OCI-LY3 (cell line): ENCODE measurements around the gene ISG20L2.
A peak's percentile ranks its signal among the peaks of the same experiment; 100 is the strongest.
"Not testable (repeated sequence)": the region's sequence is repeated elsewhere in the genome, so short reads cannot be mapped to it uniquely, and the experiment has no call there.

Experiments
- H2AFZ ChIP-seq: fragments of 200-600, 300-600 bp; shearing (Covaris generic); 2 replicates; pipeline ENCODE4 v1.6.0; 2014; ENCODE audit warnings: antibody characterized with exemption, low read depth, low read length
- H3K27ac ChIP-seq: fragments of 200-600, 300-600 bp; sonication (generic); 2 replicates; pipeline ENCODE4 v1.5.1; 2014; ENCODE audit warnings: mild to moderate bottlenecking, low read length, moderate library complexity, mixed read lengths
- H3K27me3 ChIP-seq: fragments of 200-600, 300-600 bp; sonication (generic); 2 replicates; pipeline ENCODE4 v1.6.1; 2014; ENCODE audit warnings: low read depth, low read length, mixed read lengths
- H3K36me3 ChIP-seq: fragments of 200-600, 300-600 bp; sonication (generic); replicated peaks from 2 replicates; pipeline ENCODE3; 2014; ENCODE audit warnings: low read depth, low read length, mixed read lengths
- H3K4me1 ChIP-seq: fragments of 300-600, 200-600 bp; sonication (generic); 2 replicates; pipeline ENCODE4 v1.6.1; 2014; ENCODE audit warnings: low read length, mixed read lengths
- H3K4me2 ChIP-seq: fragments of 200-600, 300-600 bp; sonication (generic); 2 replicates; pipeline ENCODE4 v1.6.1; 2014; ENCODE audit warnings: low read length, mixed read lengths
- H3K4me3 ChIP-seq: fragments of 300-600, 200-600 bp; sonication (generic); 2 replicates; pipeline ENCODE4 v1.5.1; 2014; ENCODE audit warnings: antibody characterized with exemption, mild to moderate bottlenecking, low read length, moderate library complexity
- H3K79me2 ChIP-seq: fragments of 300-600, 200-600 bp; shearing (Covaris generic); 2 replicates; pipeline ENCODE4 v1.6.1; 2014; ENCODE audit warnings: mild to moderate bottlenecking, low read length, mixed read lengths
- H3K9ac ChIP-seq: fragments of 300-600, 200-600 bp; shearing (Covaris generic); 2 replicates; pipeline ENCODE4 v1.6.0; 2014; ENCODE audit warnings: mild to moderate bottlenecking, low read length, moderate library complexity
- H3K9me3 ChIP-seq: fragments of 200-600, 300-600 bp; shearing (Covaris generic); 2 replicates; pipeline ENCODE4 v1.6.1; 2014; ENCODE audit warnings: low read length, mixed read lengths; ENCODE audit not compliant: insufficient read depth
- H4K20me1 ChIP-seq: fragments of 200-600, 300-600 bp; sonication (generic); 2 replicates; pipeline ENCODE4 v1.6.1; 2016; ENCODE audit warnings: low read length, mixed read lengths; ENCODE audit not compliant: insufficient read depth
- CTCF ChIP-seq: fragments of 200-600, 300-600 bp; sonication (generic); IDR thresholded peaks from 2 replicates; pipeline ENCODE4 v1.5.1; 2014; ENCODE audit warnings: antibody characterized with exemption, low read length, low read depth
- EZH2phosphoT487 ChIP-seq: fragments of 200-600 bp; shearing (Covaris generic); IDR thresholded peaks from 2 replicates; pipeline ENCODE4 v1.6.1; 2018; ENCODE audit warnings: antibody characterized with exemption, mixed run types, low read depth

ISG20L2 gene

GRCh38 chr1:156765666-156766065 lies 37.1 kb upstream of the ISG20L2 start:
- no peak overlapping the region for H3K27ac ChIP-seq
- H3K27me3 ChIP-seq: no peaks in the 10 kb centered on the region
- TF ChIP-seq EZH2phosphoT487 (no peak), CTCF (no peak)
- 0 out of 2 replicates have a peak overlapping the region, but pooled peaks have one; percentile 86 for H3K9ac ChIP-seq
- no peak overlapping the region for H2AFZ ChIP-seq
- no peaks in the 10 kb centered on the region for H4K20me1 ChIP-seq
- peaks cover 8% of the 10 kb centered on the region for H3K36me3 ChIP-seq
- peaks cover 44% of the 10 kb centered on the region for H3K79me2 ChIP-seq
- peaks cover 22% of the 10 kb centered on the region for H3K4me1 ChIP-seq
- H3K4me3 ChIP-seq: peak overlapping the region; percentile 78; the same call in 1 of the 2 replicates
- no peaks in the 10 kb centered on the region for H3K9me3 ChIP-seq
- peak overlapping the region; percentile 97 for H3K4me2 ChIP-seq

GRCh38 chr1:156765136-156765535 lies 36.6 kb upstream of the ISG20L2 start:
- not testable (repeated sequence) for H3K9me3 ChIP-seq, H4K20me1 ChIP-seq, H3K9ac ChIP-seq, H3K27me3 ChIP-seq, H3K4me2 ChIP-seq, H3K36me3 ChIP-seq, H3K4me3 ChIP-seq, H2AFZ ChIP-seq, H3K27ac ChIP-seq
- Histone ChIP-seq H3K4me1 (peaks cover 22% of the 10 kb centered on the region), H3K79me2 (peaks cover 38% of the 10 kb centered on the region)

DNA sequence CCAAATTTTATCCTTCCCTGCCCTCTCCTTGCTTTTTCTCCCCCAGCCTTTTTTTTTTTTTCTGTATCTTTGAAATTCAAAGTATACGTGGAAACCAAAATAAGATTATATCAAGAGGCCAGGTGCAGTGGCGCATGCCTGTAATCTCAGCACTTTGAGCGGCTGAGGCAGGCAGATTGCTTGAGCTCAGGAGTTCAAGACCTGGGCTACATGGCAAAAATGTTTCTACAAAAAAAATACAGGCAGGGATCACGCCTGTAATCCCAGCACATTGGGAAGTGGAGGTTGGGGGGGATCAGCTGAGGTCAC lies 32.2 kb upstream of the ISG20L2 start:
- H4K20me1 ChIP-seq: no peaks in the 10 kb centered on the region
- peaks cover under 1% of the 10 kb centered on the region; the same call in 1 of the 2 replicates for H3K79me2 ChIP-seq
- H3K9ac ChIP-seq: no peak overlapping the region
- no peak overlapping the region for H2AFZ ChIP-seq
- no peak overlapping the region for H3K4me2 ChIP-seq
- no peak overlapping the region for H3K4me3 ChIP-seq
- H3K4me1 ChIP-seq: peaks cover 5% of the 10 kb centered on the region
- H3K36me3 ChIP-seq: no peaks in the 10 kb centered on the region
- no peak for TF ChIP-seq CTCF
- TF ChIP-seq EZH2phosphoT487: no peak
- no peak overlapping the region for H3K27ac ChIP-seq
- H3K27me3 ChIP-seq: no peaks in the 10 kb centered on the region
- no peaks in the 10 kb centered on the region for H3K9me3 ChIP-seq

DNA sequence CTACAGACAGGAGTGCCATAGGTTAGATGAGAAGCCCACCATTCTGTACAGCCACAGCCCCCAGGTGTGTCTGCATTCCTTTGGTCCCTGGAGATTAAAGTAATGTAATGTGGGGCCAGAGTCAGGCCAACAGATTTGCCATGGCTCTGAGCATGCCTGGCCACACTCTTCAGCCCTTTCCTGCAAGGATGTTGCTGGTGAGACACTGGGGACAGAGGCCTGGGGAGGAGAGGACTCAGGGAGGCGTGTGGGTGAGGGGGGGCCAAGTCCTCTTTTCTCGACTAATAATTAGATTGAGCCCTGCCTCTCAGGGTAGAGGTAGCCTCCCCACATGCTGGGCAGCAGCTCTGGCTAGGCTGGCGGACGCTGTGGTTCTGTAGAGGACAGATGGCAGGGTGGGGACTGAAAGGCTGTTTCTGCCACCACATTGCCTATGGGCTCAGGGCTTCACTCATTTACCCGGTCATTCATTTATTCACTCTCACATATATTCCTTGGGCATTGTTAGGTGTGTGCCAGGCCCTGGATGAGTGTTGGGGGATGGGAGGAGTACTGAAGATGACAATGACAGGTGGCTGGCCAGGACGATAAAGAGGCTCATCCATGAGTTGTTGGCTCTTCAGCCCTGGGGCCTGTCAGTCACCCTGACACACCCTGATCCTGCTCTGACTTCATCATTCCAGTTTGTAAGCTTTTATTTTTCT lies 31.7 kb upstream of the ISG20L2 start:
- Histone ChIP-seq H3K36me3 (no peaks in the 10 kb centered on the region), H4K20me1 (no peaks in the 10 kb centered on the region), H3K79me2 (no peaks in the 10 kb centered on the region), H3K9ac (no peak overlapping the region), H3K4me3 (no peak overlapping the region), H3K27me3 (no peaks in the 10 kb centered on the region), H3K9me3 (no peaks in the 10 kb centered on the region), H2AFZ (no peak overlapping the region), H3K4me2 (no peak overlapping the region), H3K4me1 (peaks cover 4% of the 10 kb centered on the region; the same call in 1 of the 2 replicates), H3K27ac (no peak overlapping the region)
- TF ChIP-seq CTCF (no peak), EZH2phosphoT487 (no peak)

DNA sequence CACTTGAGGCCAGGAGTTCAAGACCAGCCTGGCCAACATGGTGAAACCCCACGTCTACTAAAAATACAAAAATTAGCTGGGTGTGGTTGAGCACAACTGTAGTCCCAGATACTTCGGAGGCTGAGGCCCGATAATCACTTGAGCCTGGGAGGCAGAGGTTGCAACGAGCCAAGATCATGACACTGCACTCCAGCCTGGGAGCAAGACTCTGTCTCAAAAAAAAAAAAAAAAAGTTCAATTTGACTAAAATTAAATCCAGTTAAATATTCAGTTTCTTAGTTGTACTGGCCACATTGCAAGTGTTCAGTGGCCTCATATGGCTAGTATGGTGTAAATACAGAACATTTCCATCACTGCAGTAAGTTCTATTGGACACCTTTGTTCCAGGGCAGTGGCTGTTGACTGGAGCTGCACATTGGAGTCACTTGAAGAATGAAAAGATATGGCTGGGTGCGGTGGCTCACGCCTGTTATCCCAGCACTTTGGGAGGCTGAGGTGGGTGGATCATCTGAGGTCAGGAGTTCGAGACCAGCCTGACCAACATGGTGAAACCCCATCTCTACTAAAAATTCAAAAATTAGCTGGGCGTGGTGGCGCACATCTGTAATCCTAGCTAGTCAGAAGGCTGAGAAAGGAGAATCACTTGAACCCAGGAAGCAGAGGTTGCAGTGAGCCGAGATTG lies 29.1 kb upstream of the ISG20L2 start:
- not testable (repeated sequence) for H3K27ac ChIP-seq, H3K9me3 ChIP-seq, H3K36me3 ChIP-seq, H3K4me1 ChIP-seq, H4K20me1 ChIP-seq, H3K4me3 ChIP-seq, H3K4me2 ChIP-seq, H3K9ac ChIP-seq, H3K27me3 ChIP-seq, H3K79me2 ChIP-seq, H2AFZ ChIP-seq
